SU-DHL-6 (cell line): ENCODE measurements around the gene ZCCHC17.

Experiments used
- EZH2phosphoT487 ChIP-seq: fragments of 200-600 bp; sonication (generic), shearing (Covaris generic); conservative IDR thresholded peaks from 2 replicates; pipeline ENCODE4 v1.6.1; 2018; ENCODE audit warnings: mild to moderate bottlenecking, antibody characterized with exemption, low read length, moderate library complexity, mixed read lengths
- TF ChIP-seq, protein P1 (sequence below): fragments of 200-600 bp; sonication (generic); IDR thresholded peaks from one replicate; pipeline ENCODE4 v1.5.1; 2017; ENCODE audit warnings: antibody characterized with exemption, mild to moderate bottlenecking, low read length, moderate library complexity; ENCODE audit not compliant: insufficient read depth, poor library complexity, severe bottlenecking

DNA sequence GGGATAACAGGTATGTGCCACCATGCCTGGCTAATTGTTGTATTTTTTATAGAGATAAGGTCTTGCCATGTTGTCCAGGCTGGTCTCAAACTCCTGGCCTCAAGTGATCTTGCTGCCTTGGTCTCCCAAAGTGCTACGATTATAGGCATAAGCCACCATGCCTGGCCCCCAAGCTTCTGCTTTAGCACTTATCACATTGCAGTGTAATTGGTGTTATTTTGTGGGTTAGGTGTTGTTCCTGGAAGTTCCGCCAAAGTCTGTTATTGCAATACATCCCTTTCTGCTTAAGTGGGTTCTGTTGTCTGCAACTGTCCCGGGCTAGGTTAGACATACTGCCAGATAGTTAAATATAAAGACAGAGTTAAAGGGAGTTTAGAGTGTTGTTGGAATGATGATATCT lies 3.4 kb downstream of the ZCCHC17 start:
- TF ChIP-seq, protein P1, sequence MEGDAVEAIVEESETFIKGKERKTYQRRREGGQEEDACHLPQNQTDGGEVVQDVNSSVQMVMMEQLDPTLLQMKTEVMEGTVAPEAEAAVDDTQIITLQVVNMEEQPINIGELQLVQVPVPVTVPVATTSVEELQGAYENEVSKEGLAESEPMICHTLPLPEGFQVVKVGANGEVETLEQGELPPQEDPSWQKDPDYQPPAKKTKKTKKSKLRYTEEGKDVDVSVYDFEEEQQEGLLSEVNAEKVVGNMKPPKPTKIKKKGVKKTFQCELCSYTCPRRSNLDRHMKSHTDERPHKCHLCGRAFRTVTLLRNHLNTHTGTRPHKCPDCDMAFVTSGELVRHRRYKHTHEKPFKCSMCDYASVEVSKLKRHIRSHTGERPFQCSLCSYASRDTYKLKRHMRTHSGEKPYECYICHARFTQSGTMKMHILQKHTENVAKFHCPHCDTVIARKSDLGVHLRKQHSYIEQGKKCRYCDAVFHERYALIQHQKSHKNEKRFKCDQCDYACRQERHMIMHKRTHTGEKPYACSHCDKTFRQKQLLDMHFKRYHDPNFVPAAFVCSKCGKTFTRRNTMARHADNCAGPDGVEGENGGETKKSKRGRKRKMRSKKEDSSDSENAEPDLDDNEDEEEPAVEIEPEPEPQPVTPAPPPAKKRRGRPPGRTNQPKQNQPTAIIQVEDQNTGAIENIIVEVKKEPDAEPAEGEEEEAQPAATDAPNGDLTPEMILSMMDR: no peak
- no peak for TF ChIP-seq EZH2phosphoT487
